Measurements from ENCODE around the gene ASPSCR1.

The ASPSCR1 gene

GRCh38 chr17:81968850-81969812 lies 8.3 kb upstream of the ASPSCR1 start:
- TF ChIP-seq ZFP30 (CRISPR knock-in tag; IDR thresholded peaks at IDR 0.05) = no peak
- TF ChIP-seq SNAI2 (CRISPR knock-in tag; IDR thresholded peaks at IDR 0.05) = no peak
- no peak for TF ChIP-seq RARB (CRISPR knock-in tag; IDR thresholded peaks at IDR 0.05)
- TF ChIP-seq ZNF70 (CRISPR knock-in tag; IDR thresholded peaks at IDR 0.05) = no peak
- no peak for TF ChIP-seq TCF4 (CRISPR knock-in tag; IDR thresholded peaks at IDR 0.05; ENCODE audit: borderline replicate concordance)
- TF ChIP-seq ESRRG (CRISPR knock-in tag; IDR thresholded peaks at IDR 0.05) = no peak
- TF ChIP-seq TOX (CRISPR knock-in tag; IDR thresholded peaks at IDR 0.05; ENCODE audit: borderline replicate concordance) = no peak
- TF ChIP-seq TSHZ2 (CRISPR knock-in tag; IDR thresholded peaks at IDR 0.05) = no peak
- TF ChIP-seq ZFP3 (CRISPR knock-in tag; IDR thresholded peaks at IDR 0.05) = no peak
- no peak for TF ChIP-seq ZNF8 (CRISPR knock-in tag; IDR thresholded peaks at IDR 0.05)
- TF ChIP-seq ZNF565 (CRISPR knock-in tag; conservative IDR thresholded peaks at IDR 0.05; ENCODE audit: low read depth) = no peak
- TF ChIP-seq POU6F1 (CRISPR knock-in tag; IDR thresholded peaks at IDR 0.05; ENCODE audit: borderline replicate concordance, low read depth) = no peak
- TF ChIP-seq BACH2 (CRISPR knock-in tag; IDR thresholded peaks at IDR 0.05; ENCODE audit: borderline replicate concordance) = no peak
- no peak for TF ChIP-seq GLIS3 (CRISPR knock-in tag; IDR thresholded peaks at IDR 0.05)
- no peak for TF ChIP-seq OSR1 (CRISPR knock-in tag; IDR thresholded peaks at IDR 0.05)
- no peak for TF ChIP-seq ARNTL (CRISPR knock-in tag; IDR thresholded peaks at IDR 0.05; ENCODE audit: borderline replicate concordance, low read depth)
- TF ChIP-seq ZC3H10 (CRISPR knock-in tag; IDR thresholded peaks at IDR 0.05) = no peak
- TF ChIP-seq, protein P1, sequence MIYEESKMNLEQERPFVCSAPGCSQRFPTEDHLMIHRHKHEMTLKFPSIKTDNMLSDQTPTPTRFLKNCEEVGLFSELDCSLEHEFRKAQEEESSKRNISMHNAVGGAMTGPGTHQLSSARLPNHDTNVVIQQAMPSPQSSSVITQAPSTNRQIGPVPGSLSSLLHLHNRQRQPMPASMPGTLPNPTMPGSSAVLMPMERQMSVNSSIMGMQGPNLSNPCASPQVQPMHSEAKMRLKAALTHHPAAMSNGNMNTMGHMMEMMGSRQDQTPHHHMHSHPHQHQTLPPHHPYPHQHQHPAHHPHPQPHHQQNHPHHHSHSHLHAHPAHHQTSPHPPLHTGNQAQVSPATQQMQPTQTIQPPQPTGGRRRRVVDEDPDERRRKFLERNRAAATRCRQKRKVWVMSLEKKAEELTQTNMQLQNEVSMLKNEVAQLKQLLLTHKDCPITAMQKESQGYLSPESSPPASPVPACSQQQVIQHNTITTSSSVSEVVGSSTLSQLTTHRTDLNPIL (CRISPR knock-in tag; IDR thresholded peaks at IDR 0.05; ENCODE audit: low read depth) = no peak
- TF ChIP-seq ISL1 (CRISPR knock-in tag; IDR thresholded peaks at IDR 0.05) = no peak
- TF ChIP-seq PPARA (CRISPR knock-in tag; IDR thresholded peaks at IDR 0.05; ENCODE audit: borderline replicate concordance) = no peak
- no peak for ATAC-seq

DNA sequence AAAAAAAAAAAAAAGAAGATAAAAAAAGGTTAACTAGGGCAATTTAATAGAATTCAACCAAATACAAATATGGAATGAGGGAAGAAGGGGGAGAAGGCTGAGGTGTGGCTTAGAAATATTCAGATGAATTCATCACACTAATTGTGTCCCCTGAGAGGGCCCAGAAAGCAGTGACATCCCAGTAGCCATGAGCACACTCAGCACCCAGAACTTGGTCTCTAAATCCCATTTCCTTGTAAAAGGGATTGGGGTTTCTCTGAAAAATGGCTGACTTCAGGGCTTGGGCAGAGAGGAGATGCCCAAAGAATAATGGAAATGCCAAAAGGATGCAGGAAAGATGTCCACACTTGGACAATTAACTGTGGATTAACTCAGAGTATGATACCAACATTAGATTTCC lies 4.0 kb upstream of the ASPSCR1 start:
- ATAC-seq = no peak
- TF ChIP-seq RARB (CRISPR knock-in tag; IDR thresholded peaks at IDR 0.05) (no peak), SNAI2 (CRISPR knock-in tag; IDR thresholded peaks at IDR 0.05) (no peak), ARNTL (CRISPR knock-in tag; IDR thresholded peaks at IDR 0.05; ENCODE audit: borderline replicate concordance, low read depth) (no peak), OSR1 (CRISPR knock-in tag; IDR thresholded peaks at IDR 0.05) (no peak), CSDC2 (CRISPR knock-in tag; IDR thresholded peaks at IDR 0.05) (no peak), POU6F1 (CRISPR knock-in tag; IDR thresholded peaks at IDR 0.05; ENCODE audit: borderline replicate concordance, low read depth) (no peak), TSHZ2 (CRISPR knock-in tag; IDR thresholded peaks at IDR 0.05) (no peak)
- TF ChIP-seq, protein P2, sequence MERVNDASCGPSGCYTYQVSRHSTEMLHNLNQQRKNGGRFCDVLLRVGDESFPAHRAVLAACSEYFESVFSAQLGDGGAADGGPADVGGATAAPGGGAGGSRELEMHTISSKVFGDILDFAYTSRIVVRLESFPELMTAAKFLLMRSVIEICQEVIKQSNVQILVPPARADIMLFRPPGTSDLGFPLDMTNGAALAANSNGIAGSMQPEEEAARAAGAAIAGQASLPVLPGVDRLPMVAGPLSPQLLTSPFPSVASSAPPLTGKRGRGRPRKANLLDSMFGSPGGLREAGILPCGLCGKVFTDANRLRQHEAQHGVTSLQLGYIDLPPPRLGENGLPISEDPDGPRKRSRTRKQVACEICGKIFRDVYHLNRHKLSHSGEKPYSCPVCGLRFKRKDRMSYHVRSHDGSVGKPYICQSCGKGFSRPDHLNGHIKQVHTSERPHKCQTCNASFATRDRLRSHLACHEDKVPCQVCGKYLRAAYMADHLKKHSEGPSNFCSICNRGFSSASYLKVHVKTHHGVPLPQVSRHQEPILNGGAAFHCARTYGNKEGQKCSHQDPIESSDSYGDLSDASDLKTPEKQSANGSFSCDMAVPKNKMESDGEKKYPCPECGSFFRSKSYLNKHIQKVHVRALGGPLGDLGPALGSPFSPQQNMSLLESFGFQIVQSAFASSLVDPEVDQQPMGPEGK (CRISPR knock-in tag; IDR thresholded peaks at IDR 0.05; ENCODE audit: borderline replicate concordance) = no peak
- TF ChIP-seq, protein P1 (CRISPR knock-in tag; IDR thresholded peaks at IDR 0.05; ENCODE audit: low read depth) = no peak
